CD4-positive, alpha-beta T cell treated with Interleukin-1 beta for 1 hour (primary cell): ENCODE data around the gene PLXND1.

ENCODE experiments used
- DNase-seq, 2 donors: peaks; one replicate each; pipeline ENCODE4 v3.0.0-alpha.2; 2020 to 2022

PLXND1 gene

GRCh38 chr3:129599607-129600006 is 6.9 kb downstream of the PLXND1 start:
- peak in 1 of 2 donors; percentile 72 for DNase-seq

GRCh38 chr3:129599073-129599472 is 7.4 kb downstream of the PLXND1 start:
- DNase-seq, result no peak

- no peak for DNase-seq
These were observed 8.0 kb downstream of the PLXND1 start for GRCh38 chr3:129598484-129598883.

DNA sequence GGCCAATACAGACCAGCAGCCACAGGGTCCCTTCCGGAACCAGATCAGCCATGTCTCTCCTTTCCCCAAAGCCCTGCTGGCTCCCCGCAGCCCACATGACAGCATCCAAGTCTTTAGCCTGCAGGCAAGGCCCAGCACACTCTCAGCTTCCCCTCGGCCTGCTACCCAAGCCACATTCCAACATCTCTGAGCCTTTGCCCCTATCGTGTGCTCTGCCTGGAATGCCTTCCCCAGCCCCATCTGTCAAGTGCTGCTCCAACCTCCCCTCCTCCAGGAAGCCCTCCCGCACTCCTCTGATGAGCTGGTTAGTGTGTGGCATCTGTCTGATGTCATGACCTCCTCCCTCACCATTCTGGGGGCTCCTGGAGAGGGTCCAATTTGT is 8.5 kb downstream of the PLXND1 start:
- DNase-seq, result no peak

DNA sequence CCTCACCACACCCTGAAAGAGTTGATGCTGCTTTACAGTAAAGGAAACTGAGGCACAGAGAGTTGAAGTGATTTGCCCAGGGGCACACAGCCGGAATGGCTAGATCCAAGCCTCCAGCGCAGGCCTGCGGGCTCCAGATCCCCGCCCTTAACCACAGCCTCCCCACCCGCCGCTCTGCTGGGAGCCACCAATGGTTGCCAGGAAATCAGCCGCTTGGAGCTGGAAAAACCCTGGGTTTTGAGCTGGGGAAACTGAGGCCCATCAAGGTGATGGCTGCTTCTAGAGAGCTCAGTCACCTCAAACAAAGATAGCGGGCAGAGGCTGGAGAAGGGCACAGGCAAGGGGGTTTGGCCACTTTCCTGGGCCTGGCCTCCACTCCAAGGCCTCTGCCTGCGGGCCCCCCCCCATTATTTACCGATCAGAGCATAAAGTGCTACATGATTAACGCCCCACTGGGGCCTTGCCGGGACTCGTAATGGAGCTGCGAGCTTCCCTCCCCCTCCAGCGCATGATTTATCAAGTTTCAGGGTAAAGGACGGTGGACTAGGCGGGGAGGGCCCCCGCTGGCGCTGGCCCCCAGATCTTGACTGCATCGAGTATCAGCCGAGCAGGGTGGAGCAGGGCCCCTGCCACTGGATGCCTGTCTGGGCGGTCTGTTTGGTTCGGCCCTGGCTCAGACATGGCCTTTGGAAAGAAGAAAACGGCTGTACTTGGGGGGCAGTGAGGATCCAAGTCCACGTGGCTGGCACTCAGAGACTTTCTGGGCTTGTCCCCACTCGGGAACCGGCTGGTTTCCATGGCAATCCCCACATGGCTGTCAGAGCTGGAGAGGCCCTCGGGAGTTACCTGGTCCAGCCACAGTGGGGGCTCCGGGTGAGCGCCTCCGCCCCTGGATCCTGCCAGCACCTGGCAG is 9.1 kb downstream of the PLXND1 start:
- no peak for DNase-seq

GRCh38 chr3:129596194-129597086 is 10.0 kb downstream of the PLXND1 start:
- peak in 1 of 2 donors; percentile 39 for DNase-seq

DNA sequence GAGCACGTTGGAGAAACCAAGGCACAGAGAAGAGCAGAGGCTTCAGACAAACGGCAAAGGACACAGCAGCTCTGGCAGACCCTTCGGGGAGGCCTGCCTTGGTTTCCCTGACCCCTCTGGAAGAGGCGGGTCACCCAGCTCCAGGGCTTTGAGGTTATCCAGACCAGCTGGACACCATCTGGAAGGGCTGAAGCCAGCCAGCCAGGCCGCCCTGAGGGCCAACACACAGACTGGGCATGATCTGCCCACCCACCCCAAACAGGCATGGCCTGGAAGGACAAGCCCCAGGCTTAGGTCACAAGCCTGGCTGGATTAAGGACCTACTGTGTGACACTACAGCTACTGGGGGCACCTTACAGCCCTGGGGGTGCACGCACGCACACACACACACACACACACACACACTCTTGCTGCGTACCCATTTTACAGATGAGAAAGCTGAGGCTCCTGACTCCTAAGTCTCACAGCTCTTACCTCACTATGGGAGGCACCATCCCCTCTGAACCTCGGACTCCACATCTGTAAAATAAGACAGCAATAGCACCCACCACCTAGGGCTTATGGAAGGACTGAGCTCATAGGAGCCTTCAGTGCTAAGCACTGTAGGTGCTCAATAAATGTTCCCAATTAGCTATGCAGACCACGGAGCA is 10.8 kb downstream of the PLXND1 start:
- no peak for DNase-seq

- no peak for DNase-seq
These were observed 11.5 kb downstream of the PLXND1 start for GRCh38 chr3:129594907-129595390.

DNA sequence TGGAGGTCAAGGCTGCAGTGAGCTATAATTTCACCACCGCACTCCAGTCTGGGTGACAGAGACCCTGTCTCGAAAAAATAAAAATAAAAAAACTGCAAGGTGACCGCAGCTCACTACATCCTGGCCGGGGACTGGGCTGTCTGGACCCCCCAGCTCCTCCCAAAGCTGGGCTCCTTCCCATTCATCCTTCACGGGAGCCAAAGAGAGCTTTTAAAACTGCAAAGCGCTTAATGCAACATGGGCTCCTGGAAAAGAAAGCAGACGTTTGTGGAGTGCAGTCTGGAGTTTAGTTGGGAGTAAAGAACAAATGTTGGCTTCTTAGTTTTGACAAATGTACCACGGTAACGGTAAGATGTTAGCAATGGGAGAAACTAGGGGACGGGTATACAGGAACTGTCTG is 12.1 kb downstream of the PLXND1 start:
- no peak for DNase-seq

DNA sequence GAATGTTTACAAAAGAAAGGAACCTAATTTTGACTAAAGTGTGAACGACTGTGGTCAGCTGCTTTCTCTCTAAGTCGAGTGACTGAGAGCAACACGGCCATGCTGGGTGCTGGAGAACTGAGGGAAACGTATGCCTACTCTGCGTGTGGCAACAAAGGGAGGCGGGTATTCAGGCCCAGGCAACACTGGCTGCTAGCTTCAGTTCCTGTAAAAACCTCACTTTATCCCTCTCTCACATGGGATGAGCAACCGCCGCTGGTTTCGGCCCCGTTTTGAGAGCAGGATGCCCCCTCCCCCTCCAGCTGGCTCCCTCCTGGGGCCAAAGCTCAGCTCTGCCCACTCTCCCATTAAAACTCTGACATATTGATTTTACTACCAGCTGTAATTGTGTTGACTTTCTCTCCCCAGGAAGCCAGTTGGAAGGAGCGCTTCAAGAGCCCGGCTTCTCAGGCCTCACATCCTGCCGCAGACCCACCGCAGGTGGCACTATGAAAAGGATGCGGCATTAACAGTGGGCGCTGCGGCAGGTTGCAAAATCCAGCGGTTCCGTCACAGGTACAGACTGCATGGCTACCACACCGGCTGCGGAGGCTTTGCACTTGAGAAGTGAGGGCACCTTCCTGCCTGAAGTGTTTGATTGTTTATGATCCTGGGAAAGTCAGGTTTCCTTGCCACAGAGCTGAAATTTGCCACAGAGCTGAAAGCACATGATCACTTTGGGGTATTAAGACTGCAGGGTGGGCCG is 12.7 kb downstream of the PLXND1 start:
- DNase-seq, result peak; percentile 52 to 56

DNA sequence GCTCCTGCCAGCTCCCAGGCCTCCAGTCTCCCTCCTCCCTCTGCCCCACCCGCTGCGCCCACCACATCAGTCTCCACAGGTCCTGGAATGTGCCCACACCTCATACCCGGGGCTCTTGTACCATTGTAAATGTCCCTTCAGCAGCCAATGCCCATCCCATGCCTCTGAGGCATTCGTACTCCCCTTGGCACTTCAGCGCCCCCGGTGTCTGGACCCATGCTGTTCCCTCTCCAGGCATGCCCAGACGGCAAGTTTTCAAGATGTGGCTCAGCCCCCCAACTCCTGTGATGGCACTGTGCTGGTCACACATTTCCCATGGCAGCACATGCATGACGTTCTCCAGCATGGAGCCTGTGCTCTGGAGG is 13.3 kb downstream of the PLXND1 start:
- no peak for DNase-seq

- peak in 1 of 2 donors; percentile 21 for DNase-seq
These were observed 13.9 kb downstream of the PLXND1 start for GRCh38 chr3:129592381-129593131.

- DNase-seq, result no peak
These were observed 14.5 kb downstream of the PLXND1 start for GRCh38 chr3:129591932-129592331.

GRCh38 chr3:129590215-129590614 is 16.3 kb downstream of the PLXND1 start:
- DNase-seq, result no peak

GRCh38 chr3:129587566-129588210 is 18.8 kb downstream of the PLXND1 start:
- no peak for DNase-seq

DNA sequence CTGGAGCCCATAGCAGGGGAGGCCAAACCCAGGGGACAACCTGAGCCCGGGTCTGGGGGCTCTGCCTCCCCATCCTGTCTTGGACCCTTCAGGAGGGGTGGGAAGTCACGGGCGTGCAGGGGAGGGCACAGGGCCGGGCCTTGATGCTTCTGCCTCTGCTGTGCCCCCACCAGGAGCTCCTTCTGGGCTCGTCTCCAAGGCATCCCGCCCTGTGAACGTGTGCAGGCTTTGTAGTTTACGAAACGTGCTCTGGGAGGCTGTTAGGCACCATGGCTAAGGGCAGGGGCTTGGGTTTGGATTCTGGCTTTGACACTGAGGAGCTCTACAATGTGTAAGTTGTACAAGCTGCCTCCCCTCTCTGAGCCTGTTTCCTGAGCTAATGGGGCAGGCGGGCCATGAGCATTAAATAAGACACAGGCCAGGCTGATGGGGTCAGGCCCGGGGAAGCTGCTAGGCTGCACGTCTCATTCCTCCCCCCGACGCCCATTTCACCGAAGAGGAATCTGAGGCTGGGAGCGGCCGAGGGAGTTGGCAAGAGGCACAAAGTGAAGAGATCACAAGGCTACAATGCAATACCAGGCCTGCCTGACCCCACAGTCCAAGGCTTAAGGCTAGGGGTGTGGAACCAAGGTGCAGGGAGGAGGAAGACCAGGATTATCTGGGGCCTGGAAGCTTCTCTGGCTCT is 19.6 kb downstream of the PLXND1 start:
- DNase-seq, result no peak

DNA sequence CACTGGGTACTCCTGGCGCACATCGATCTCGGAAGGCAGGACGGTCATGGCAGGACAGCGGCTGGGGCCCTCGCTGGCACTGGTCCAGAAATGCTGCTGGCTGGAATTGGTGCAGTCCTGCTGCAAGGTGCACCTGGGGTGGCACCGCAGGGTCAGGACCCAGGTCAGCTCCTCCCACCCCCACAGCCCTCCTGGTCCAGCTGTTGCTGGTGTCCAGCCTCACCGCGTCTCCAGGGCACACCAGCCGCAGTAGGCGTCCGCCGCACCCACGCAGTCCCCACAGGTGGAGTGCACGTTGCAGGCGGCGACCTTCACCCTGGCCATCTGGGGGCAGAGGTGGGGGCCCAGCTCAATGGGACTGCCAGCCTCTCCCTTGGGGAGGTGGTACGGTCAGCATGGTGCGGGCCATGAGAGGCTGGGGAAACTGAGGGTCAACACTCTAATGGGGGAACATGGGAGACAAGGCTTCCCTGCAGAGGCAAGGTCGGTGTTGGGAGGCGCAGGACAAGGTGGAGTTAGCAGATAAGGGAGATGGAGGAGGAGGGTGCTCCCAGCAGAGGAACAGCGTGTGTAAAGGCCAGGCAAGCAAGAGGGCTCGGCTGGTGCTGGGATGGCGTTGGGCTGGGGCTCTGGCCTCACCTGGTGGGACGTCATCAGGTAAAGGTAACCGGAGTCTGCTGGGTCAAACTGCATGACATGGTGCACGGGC is 20.4 kb downstream of the PLXND1 start:
- no peak for DNase-seq

GRCh38 chr3:129584631-129585030 is 21.8 kb downstream of the PLXND1 start:
- no peak for DNase-seq

DNA sequence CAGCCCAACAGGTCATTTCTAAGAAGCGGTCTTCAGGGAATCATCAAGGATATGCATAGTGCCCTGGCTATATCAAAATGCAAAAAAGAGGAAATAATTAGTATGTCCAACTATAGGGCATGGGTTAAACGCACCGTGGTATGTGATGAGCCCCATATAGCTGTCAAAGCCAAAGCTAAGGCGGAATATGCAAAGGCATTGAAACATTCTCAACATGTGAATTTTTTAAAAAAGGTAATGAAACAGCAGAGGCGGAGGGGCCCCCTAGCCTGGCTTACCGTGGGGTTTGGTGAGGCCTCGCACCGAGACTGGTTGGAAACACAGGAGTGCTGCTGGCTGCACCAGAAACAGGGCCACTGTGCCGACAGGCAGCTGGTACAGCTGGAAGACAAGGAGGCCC is 23.2 kb downstream of the PLXND1 start:
- no peak for DNase-seq

- DNase-seq, result no peak
These were observed 23.7 kb downstream of the PLXND1 start for GRCh38 chr3:129582799-129583198.
